ENCODE results near the gene MEIOSIN. TPM values are rescaled to one million over a fixed set of nuclear protein-coding genes. Genes with fewer than 3 reads are reported as not detected.

MEIOSIN gene
- total and polyA plus RNA-seq, 12 donors: not detected

DNA sequence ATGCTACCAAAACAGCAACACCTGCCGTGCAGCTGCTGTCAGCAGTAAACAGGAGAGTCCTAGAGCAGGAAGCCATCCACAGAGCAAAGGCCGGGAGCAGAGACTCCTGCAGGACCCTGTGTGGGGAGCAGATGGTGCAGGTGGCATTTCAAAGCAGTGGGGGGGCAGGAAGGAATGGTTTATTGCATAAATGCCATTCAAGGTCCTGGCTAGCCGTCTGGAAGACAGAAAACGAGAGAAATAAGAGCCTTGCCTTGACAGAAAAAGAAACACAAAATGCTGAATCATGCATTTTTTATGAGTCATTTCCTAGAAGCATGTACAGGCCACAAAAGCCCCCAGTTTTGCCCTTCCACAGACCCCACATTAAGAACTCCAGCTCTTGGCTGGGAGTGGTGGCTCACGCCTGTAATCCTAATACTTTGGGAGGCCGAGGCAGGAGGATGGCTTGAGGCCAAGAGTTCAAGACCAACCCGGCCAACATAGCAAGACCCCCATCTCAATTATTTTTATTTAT is 76.5 kb downstream of the MEIOSIN start:
- ATAC-seq: no peak
- H3K4me1 ChIP-seq: peaks cover 0 to 5% (median under 1%) of the 10 kb centered on the region in 9 donors
- no peak for DNase-seq
- H3K4me3 ChIP-seq: no peak overlapping the region
- WGBS, 2 donors: 55 to 71% methylated on average over 7 of the region's 7 CpGs
- H3K27me3 ChIP-seq: peaks cover 0 to 37% (median 0%) of the 10 kb centered on the region in 7 donors
- no peak overlapping the region for H3K27ac ChIP-seq
- intact Hi-C loops (cut with DNase I): loop anchor here in 2 of 10 donors (10.0 kb wide), 2 partner anchors 75 to 205 kb away; partner anchors contain the start of gene IRF2BP1 (in 1 of the 2)
- no peaks in the 10 kb centered on the region for H3K36me3 ChIP-seq
- peaks cover 0 to 3% (median 0%) of the 10 kb centered on the region in 11 donors for H3K9me3 ChIP-seq
- TF ChIP-seq, protein P1, sequence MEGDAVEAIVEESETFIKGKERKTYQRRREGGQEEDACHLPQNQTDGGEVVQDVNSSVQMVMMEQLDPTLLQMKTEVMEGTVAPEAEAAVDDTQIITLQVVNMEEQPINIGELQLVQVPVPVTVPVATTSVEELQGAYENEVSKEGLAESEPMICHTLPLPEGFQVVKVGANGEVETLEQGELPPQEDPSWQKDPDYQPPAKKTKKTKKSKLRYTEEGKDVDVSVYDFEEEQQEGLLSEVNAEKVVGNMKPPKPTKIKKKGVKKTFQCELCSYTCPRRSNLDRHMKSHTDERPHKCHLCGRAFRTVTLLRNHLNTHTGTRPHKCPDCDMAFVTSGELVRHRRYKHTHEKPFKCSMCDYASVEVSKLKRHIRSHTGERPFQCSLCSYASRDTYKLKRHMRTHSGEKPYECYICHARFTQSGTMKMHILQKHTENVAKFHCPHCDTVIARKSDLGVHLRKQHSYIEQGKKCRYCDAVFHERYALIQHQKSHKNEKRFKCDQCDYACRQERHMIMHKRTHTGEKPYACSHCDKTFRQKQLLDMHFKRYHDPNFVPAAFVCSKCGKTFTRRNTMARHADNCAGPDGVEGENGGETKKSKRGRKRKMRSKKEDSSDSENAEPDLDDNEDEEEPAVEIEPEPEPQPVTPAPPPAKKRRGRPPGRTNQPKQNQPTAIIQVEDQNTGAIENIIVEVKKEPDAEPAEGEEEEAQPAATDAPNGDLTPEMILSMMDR (IDR thresholded peaks at IDR 0.05): no peak

GRCh38 chr19:45812297-45812696 is 79.1 kb downstream of the MEIOSIN start:
- no peak overlapping the region for H3K4me3 ChIP-seq
- H3K9me3 ChIP-seq: no peaks in the 10 kb centered on the region
- TF ChIP-seq, protein P1 (IDR thresholded peaks at IDR 0.05): no peak
- DNase-seq (no peak), ATAC-seq (no peak)
- WGBS, 2 donors: 92 to 96% methylated on average over 6 of the region's 6 CpGs
- no peak overlapping the region for H3K27ac ChIP-seq
- H3K27me3 ChIP-seq: peaks cover 0 to 40% (median 0%) of the 10 kb centered on the region in 7 donors
- intact Hi-C loops (cut with DNase I): loop anchor here in 2 of 10 donors (10.0 kb wide), 2 partner anchors 73 to 203 kb away; partner anchors contain the start of gene IRF2BP1 (in 1 of the 2)
- peaks cover 0 to 31% (median 22%) of the 10 kb centered on the region in 9 donors for H3K4me1 ChIP-seq
- no peaks in the 10 kb centered on the region for H3K36me3 ChIP-seq

Other genes starting within 250 kb of the MEIOSIN start
- gene RTN2, start 236.4 kb upstream of the MEIOSIN start, total RNA-seq: 10 to 100 TPM; 15.9 to 33.7 (median 21.8) TPM
- 10 to 100 TPM; 11.1 to 13.3 TPM for gene RTN2, start 236.4 kb upstream of the MEIOSIN start, polyA plus RNA-seq
- 1 to 10 TPM in 1 of 10 donors, under 1 TPM in 4, not detected in 5; 0.32 to 3.6 (median 0.57) TPM for gene PPM1N, start 235.0 kb upstream of the MEIOSIN start, total RNA-seq
- under 1 TPM; 0.51 to 0.68 TPM for gene PPM1N, start 235.0 kb upstream of the MEIOSIN start, polyA plus RNA-seq
- 10 to 100 TPM; 24.9 to 78.6 (median 42.3) TPM for gene VASP, start 226.0 kb upstream of the MEIOSIN start, total RNA-seq
- 10 to 100 TPM; 62.3 to 70.0 TPM for gene VASP, start 226.0 kb upstream of the MEIOSIN start, polyA plus RNA-seq
- gene OPA3, start 148.6 kb upstream of the MEIOSIN start, total RNA-seq: 10 to 100 TPM; 20.0 to 27.9 (median 24.2) TPM
- gene OPA3, start 148.6 kb upstream of the MEIOSIN start, polyA plus RNA-seq: 10 to 100 TPM; 10.2 to 10.7 TPM
- gene GPR4, start 131.2 kb upstream of the MEIOSIN start, total RNA-seq: 10 to 100 TPM in 1 of 10 donors, 1 to 10 TPM in 9; 2.3 to 29.4 (median 5.2) TPM
- gene GPR4, start 131.2 kb upstream of the MEIOSIN start, polyA plus RNA-seq: 1 to 10 TPM; 5.7 to 9.4 TPM
- gene EML2, start 94.0 kb upstream of the MEIOSIN start, total RNA-seq: 10 to 100 TPM; 30.2 to 54.5 (median 46.1) TPM
- 10 to 100 TPM; 17.3 to 26.8 TPM for gene EML2, start 94.0 kb upstream of the MEIOSIN start, polyA plus RNA-seq
- 1 to 10 TPM; 2.4 to 7.8 (median 4.4) TPM for gene GIPR, start 65.2 kb upstream of the MEIOSIN start, total RNA-seq
- gene GIPR, start 65.2 kb upstream of the MEIOSIN start, polyA plus RNA-seq: 10 to 100 TPM in 1 of 2 donors, 1 to 10 TPM in 1; 2.4 to 16.6 TPM
- 100 to 1,000 TPM; 216 to 268 (median 240) TPM for gene SNRPD2, start 41.5 kb upstream of the MEIOSIN start, total RNA-seq
- 100 to 1,000 TPM; 316 to 464 TPM for gene SNRPD2, start 41.5 kb upstream of the MEIOSIN start, polyA plus RNA-seq
- gene QPCTL, start 40.8 kb upstream of the MEIOSIN start, total RNA-seq: 1 to 10 TPM; 1.8 to 3.5 (median 2.4) TPM
- gene QPCTL, start 40.8 kb upstream of the MEIOSIN start, polyA plus RNA-seq: 1 to 10 TPM; 4.1 to 4.5 TPM
- gene FBXO46, start 2.5 kb upstream of the MEIOSIN start, total RNA-seq: 10 to 100 TPM in 2 of 10 donors, 1 to 10 TPM in 8; 5.2 to 13.5 (median 9.1) TPM
- 10 to 100 TPM in 1 of 2 donors, 1 to 10 TPM in 1; 5.3 to 11.4 TPM for gene FBXO46, start 2.5 kb upstream of the MEIOSIN start, polyA plus RNA-seq
- 10 to 100 TPM; 16.8 to 24.5 (median 21.3) TPM for gene SIX5, start 35.8 kb downstream of the MEIOSIN start, total RNA-seq
- 10 to 100 TPM; 15.5 to 29.3 TPM for gene SIX5, start 35.8 kb downstream of the MEIOSIN start, polyA plus RNA-seq
- 100 to 1,000 TPM; 220 to 377 (median 296) TPM for gene DMPK, start 49.1 kb downstream of the MEIOSIN start, total RNA-seq
- 100 to 1,000 TPM; 377 to 439 TPM for gene DMPK, start 49.1 kb downstream of the MEIOSIN start, polyA plus RNA-seq
- 10 to 100 TPM; 54.2 to 78.1 (median 69.3) TPM for gene DMWD, start 59.4 kb downstream of the MEIOSIN start, total RNA-seq
- gene DMWD, start 59.4 kb downstream of the MEIOSIN start, polyA plus RNA-seq: 10 to 100 TPM; 44.6 to 58.9 TPM
- gene RSPH6A, start 81.9 kb downstream of the MEIOSIN start, total RNA-seq: under 1 TPM in 2 of 10 donors, not detected in 8; 0.09 to 0.15 TPM
- gene RSPH6A, start 81.9 kb downstream of the MEIOSIN start, polyA plus RNA-seq: not detected
- gene SYMPK, start 129.7 kb downstream of the MEIOSIN start, total RNA-seq: 10 to 100 TPM; 22.4 to 45.0 (median 33.0) TPM
- 10 to 100 TPM; 30.5 to 75.0 TPM for gene SYMPK, start 129.7 kb downstream of the MEIOSIN start, polyA plus RNA-seq
- gene FOXA3, start 130.9 kb downstream of the MEIOSIN start, total RNA-seq: under 1 TPM in 1 of 10 donors, not detected in 9; 0.11 TPM
- gene FOXA3, start 130.9 kb downstream of the MEIOSIN start, polyA plus RNA-seq: under 1 TPM in 1 of 2 donors, not detected in 1; 0.01 TPM
- gene IRF2BP1, start 152.7 kb downstream of the MEIOSIN start, total RNA-seq: 10 to 100 TPM; 15.9 to 23.0 (median 20.3) TPM
- gene IRF2BP1, start 152.7 kb downstream of the MEIOSIN start, polyA plus RNA-seq: 10 to 100 TPM in 1 of 2 donors, 1 to 10 TPM in 1; 8.0 to 13.4 TPM
- gene MYPOP, start 169.2 kb downstream of the MEIOSIN start, total RNA-seq: 10 to 100 TPM in 6 of 10 donors, 1 to 10 TPM in 4; 8.1 to 17.0 (median 10.3) TPM
- gene MYPOP, start 169.2 kb downstream of the MEIOSIN start, polyA plus RNA-seq: 1 to 10 TPM; 7.1 to 8.9 TPM
- gene NANOS2, start 181.3 kb downstream of the MEIOSIN start, total RNA-seq: not detected
- not detected for gene NANOS2, start 181.3 kb downstream of the MEIOSIN start, polyA plus RNA-seq
- gene NOVA2, start 240.4 kb downstream of the MEIOSIN start, total RNA-seq: 1 to 10 TPM; 4.4 to 7.8 (median 5.9) TPM
- gene NOVA2, start 240.4 kb downstream of the MEIOSIN start, polyA plus RNA-seq: 1 to 10 TPM; 1.6 to 8.2 TPM

Data from heart right ventricle (tissue), 16 donors.